ENCODE measurements around the gene CRHBP. TPM values are rescaled to one million over a fixed set of nuclear protein-coding genes. Genes with fewer than 3 reads are reported as not detected.
"Not testable (repeated sequence)": the region's sequence is repeated elsewhere in the genome, so short reads cannot be mapped to it uniquely, and the experiment has no call there.

Gene CRHBP
- total RNA-seq, 6 donors from 2014 or later = 0.30 to 0.81 (median 0.63) TPM; not detected in 3

- WGBS, 2 donors = 84 to 89% methylated on average over 4 of the region's 4 CpGs
- Histone ChIP-seq H3K4me1 (no peaks in the 10 kb centered on the region), H3K27ac (no peak overlapping the region), H3K27me3 (no peaks in the 10 kb centered on the region), H3K36me3 (no peaks in the 10 kb centered on the region), H3K4me3 (no peak overlapping the region), H3K9me3 (no peaks in the 10 kb centered on the region)
- TF ChIP-seq CTCF (IDR thresholded peaks at IDR 0.05) (no peak), POLR2AphosphoS5 (IDR thresholded peaks at IDR 0.05) (no peak), POLR2A (IDR thresholded peaks at IDR 0.05) (no peak), EP300 (IDR thresholded peaks at IDR 0.05) (no peak)
- ATAC-seq (ENCODE audit: low FRiP score in 2 of 2) (no peak), DNase-seq (no peak)
Measured at GRCh38 chr5:76941000-76941399, 11.8 kb upstream of the CRHBP start.

- DNase-seq (no peak), ATAC-seq (ENCODE audit: low FRiP score in 2 of 2) (no peak)
- no peaks in the 10 kb centered on the region for H3K36me3 ChIP-seq
- no peaks in the 10 kb centered on the region for H3K4me1 ChIP-seq
- TF ChIP-seq EP300 (IDR thresholded peaks at IDR 0.05) (no peak), CTCF (IDR thresholded peaks at IDR 0.05) (no peak), POLR2A (IDR thresholded peaks at IDR 0.05) (no peak), POLR2AphosphoS5 (IDR thresholded peaks at IDR 0.05) (no peak)
- no peaks in the 10 kb centered on the region for H3K27me3 ChIP-seq
- H3K4me3 ChIP-seq = no peak overlapping the region
- H3K9me3 ChIP-seq = no peaks in the 10 kb centered on the region
- 84 to 89% methylated on average over 3 of the region's 3 CpGs for WGBS, 2 donors
- H3K27ac ChIP-seq = no peak overlapping the region
Measured at GRCh38 chr5:76941442-76941841, 11.4 kb upstream of the CRHBP start.

- WGBS, 2 donors = 94 to 100% methylated on average over 1 of the region's 1 CpG
- H3K4me3 ChIP-seq = no peak overlapping the region
- ATAC-seq (ENCODE audit: low FRiP score in 2 of 2) (peak in 1 of 2 donors; percentile 16), DNase-seq (no peak)
- H3K27ac ChIP-seq = no peak overlapping the region
- H3K4me1 ChIP-seq = no peaks in the 10 kb centered on the region
- H3K27me3 ChIP-seq = no peaks in the 10 kb centered on the region
- H3K9me3 ChIP-seq = no peaks in the 10 kb centered on the region
- TF ChIP-seq POLR2A (IDR thresholded peaks at IDR 0.05) (no peak), POLR2AphosphoS5 (IDR thresholded peaks at IDR 0.05) (no peak), CTCF (IDR thresholded peaks at IDR 0.05) (no peak), EP300 (IDR thresholded peaks at IDR 0.05) (no peak)
- no peaks in the 10 kb centered on the region for H3K36me3 ChIP-seq
Measured at GRCh38 chr5:76942581-76942980, 10.3 kb upstream of the CRHBP start.

- no peak for TF ChIP-seq EP300 (IDR thresholded peaks at IDR 0.05)
- no peak for TF ChIP-seq POLR2AphosphoS5 (IDR thresholded peaks at IDR 0.05)
- no peak for TF ChIP-seq CTCF (IDR thresholded peaks at IDR 0.05)
- no peak for TF ChIP-seq POLR2A (IDR thresholded peaks at IDR 0.05)
- no peaks in the 10 kb centered on the region for H3K27me3 ChIP-seq
- H3K9me3 ChIP-seq = no peaks in the 10 kb centered on the region
- DNase-seq = no peak
- H3K27ac ChIP-seq = no peak overlapping the region
- no peak overlapping the region for H3K4me3 ChIP-seq
- ATAC-seq (ENCODE audit: low FRiP score in 2 of 2) = no peak
- WGBS, 2 donors = 89 to 96% methylated on average over 3 of the region's 3 CpGs
- no peaks in the 10 kb centered on the region for H3K4me1 ChIP-seq
- no peaks in the 10 kb centered on the region for H3K36me3 ChIP-seq
Measured at GRCh38 chr5:76943006-76943405, 9.8 kb upstream of the CRHBP start.

- H3K4me3 ChIP-seq = no peak overlapping the region
- ATAC-seq (ENCODE audit: low FRiP score in 2 of 2) (no peak), DNase-seq (no peak)
- no peaks in the 10 kb centered on the region for H3K27me3 ChIP-seq
- H3K9me3 ChIP-seq = no peaks in the 10 kb centered on the region
- 65 to 68% methylated on average over 5 of the region's 5 CpGs for WGBS, 2 donors
- H3K27ac ChIP-seq = no peak overlapping the region
- H3K4me1 ChIP-seq = no peaks in the 10 kb centered on the region
- TF ChIP-seq EP300 (IDR thresholded peaks at IDR 0.05) = no peak
- TF ChIP-seq POLR2A (IDR thresholded peaks at IDR 0.05) = no peak
- TF ChIP-seq CTCF (IDR thresholded peaks at IDR 0.05) = no peak
- no peak for TF ChIP-seq POLR2AphosphoS5 (IDR thresholded peaks at IDR 0.05)
- H3K36me3 ChIP-seq = no peaks in the 10 kb centered on the region
Measured at GRCh38 chr5:76944638-76945037, 8.2 kb upstream of the CRHBP start.

- ATAC-seq (ENCODE audit: low FRiP score in 2 of 2); H3K27ac ChIP-seq; DNase-seq; H3K4me3 ChIP-seq; H3K4me1 ChIP-seq; H3K27me3 ChIP-seq; H3K9me3 ChIP-seq; H3K36me3 ChIP-seq: not testable (repeated sequence)
- WGBS, 2 donors = 58 to 71% methylated on average over 7 to 9 of the region's 9 CpGs
Measured at GRCh38 chr5:76945238-76945637, 7.6 kb upstream of the CRHBP start.
